K562 (cell line): ENCODE measurements around the gene CASKIN1. TPM values are rescaled to one million over a fixed set of nuclear protein-coding genes. Genes with fewer than 3 reads are reported as not detected.

Source experiments
- BRD9 ChIP-seq: fragments of 450-650 bp; IDR thresholded peaks from 2 replicates; pipeline ENCODE4 v1.6.1; 2018; ENCODE audit warnings: low read depth; ENCODE audit not compliant: partially characterized antibody
- DPF2 ChIP-seq: fragments of 450-650 bp; IDR thresholded peaks from 2 replicates; pipeline ENCODE4 v1.6.1; 2016
- ERF ChIP-seq: fragments of 450-650 bp; formaldehyde crosslinking; IDR thresholded peaks from 2 replicates; pipeline ENCODE4 v1.4.0; 2020; ENCODE audit warnings: mild to moderate bottlenecking, mixed read lengths
- POLR2G ChIP-seq: fragments of 200-400 bp; formaldehyde crosslinking; IDR thresholded peaks from 2 replicates; pipeline ENCODE4 v1.6.1; 2017; ENCODE audit warnings: low read depth, mild to moderate bottlenecking, antibody characterized with exemption, low read length, moderate library complexity
- RBM39 ChIP-seq: fragments of 200-400 bp; formaldehyde crosslinking; optimal IDR thresholded peaks from 2 replicates; pipeline ENCODE3; 2018; ENCODE audit warnings: low read depth, low read length
- RFX1 ChIP-seq: fragments of 450-650 bp; IDR thresholded peaks from 2 replicates; pipeline ENCODE4 v1.6.1; 2016; ENCODE audit warnings: mild to moderate bottlenecking, moderate library complexity
- TCF3 ChIP-seq: sonication (generic); formaldehyde crosslinking; IDR thresholded peaks from 2 replicates; pipeline ENCODE4 v1.4.0; 2020; ENCODE audit warnings: mild to moderate bottlenecking, missing genetic modification reagents
- ZC3H4 ChIP-seq: sonication (generic); formaldehyde crosslinking; IDR thresholded peaks from 2 replicates; pipeline ENCODE4 v1.9.0; 2021; ENCODE audit warnings: missing genetic modification reagents, borderline replicate concordance
- ZNF12 ChIP-seq: sonication (generic); formaldehyde crosslinking; IDR thresholded peaks from 2 replicates; pipeline ENCODE4 v1.4.0; 2020; ENCODE audit warnings: mild to moderate bottlenecking, missing genetic modification reagents
- ZNF57 ChIP-seq: fragments of 450-650 bp; formaldehyde crosslinking; IDR thresholded peaks from 2 replicates; pipeline ENCODE4 v1.4.0; 2020; ENCODE audit warnings: mild to moderate bottlenecking, moderate library complexity
- ZNF764 ChIP-seq: fragments of 250-450 bp; sonication (Bioruptor Pico); IDR thresholded peaks from 2 replicates; pipeline ENCODE4 v1.4.0; 2020; ENCODE audit warnings: low read depth, mild to moderate bottlenecking, moderate library complexity
- ZNF79 ChIP-seq: fragments of 250-450 bp; sonication (Bioruptor Pico); IDR thresholded peaks from 2 replicates; pipeline ENCODE4 v1.4.0; 2020; ENCODE audit warnings: low read depth, mild to moderate bottlenecking, moderate library complexity
- polyA plus RNA-seq, 8 experiments: library from polyadenylated mRNA; depleted of rRNA in 4 of 8; stranded (reverse) in 5 of 8; unstranded in 3 of 8; fragments of >200 nt; fragmentation: Nextera tagmentation in 2 of 8; fragmentation: Illumina TruSeq in 1 of 8; extraction: Ambion mirVana in 2 of 8; extraction: Trizol in 1 of 8; gene quantifications; 2 replicates each; pipeline versions ENCODE4 v1.2.1 to v1.2.3, GENCODE V29; 2011 to 2014; ENCODE audit warnings: inconsistent platforms in 1 of 8, missing spikeins in 1 of 8
- total RNA-seq, 7 experiments: library from RNA; depleted of rRNA in 6 of 7; stranded (reverse); fragments of >200 nt in 6 of 7; fragmentation: Illumina TruSeq in 2 of 7; extraction: Trizol in 2 of 7; gene quantifications; 2 replicates each; pipeline versions ENCODE4 v1.2.1 to v1.2.3, GENCODE V29; 2011 to 2021; ENCODE audit warnings: low replicate concordance in 1 of 7
- TF ChIP-seq, protein P1 (sequence below): sonication (generic); formaldehyde crosslinking; IDR thresholded peaks from 2 replicates; pipeline ENCODE4 v1.8.1; 2023; ENCODE audit warnings: missing genetic modification reagents, mild to moderate bottlenecking, borderline replicate concordance
- TF ChIP-seq, protein P2 (sequence below): fragments of 250-450 bp; sonication (Bioruptor Pico); IDR thresholded peaks from 2 replicates; pipeline ENCODE4 v1.5.0; 2020; ENCODE audit warnings: mild to moderate bottlenecking, borderline replicate concordance
- TF ChIP-seq, protein P3 (sequence below), 2 experiments: IDR thresholded peaks; 2 replicates each; pipeline ENCODE4 v1.6.1; 2012; ENCODE audit warnings: improper control_type of control experiment in 2 of 2, low read depth in 2 of 2, low read length in 2 of 2, borderline replicate concordance in 1 of 2
- TF ChIP-seq, protein P4 (sequence below): IDR thresholded peaks from 3 replicates; pipeline ENCODE4 v1.6.1; 2011; ENCODE audit warnings: borderline replicate concordance, mild to moderate bottlenecking; ENCODE audit not compliant: insufficient read length, insufficient read depth

The CASKIN1 gene
- total and polyA plus RNA-seq, 9 of the 15 experiments (the other 6 are each of a cell fraction or from before 2014, with no cell fraction given): 0.15 to 4.5 (median 1.5) TPM; not detected in 2

DNA sequence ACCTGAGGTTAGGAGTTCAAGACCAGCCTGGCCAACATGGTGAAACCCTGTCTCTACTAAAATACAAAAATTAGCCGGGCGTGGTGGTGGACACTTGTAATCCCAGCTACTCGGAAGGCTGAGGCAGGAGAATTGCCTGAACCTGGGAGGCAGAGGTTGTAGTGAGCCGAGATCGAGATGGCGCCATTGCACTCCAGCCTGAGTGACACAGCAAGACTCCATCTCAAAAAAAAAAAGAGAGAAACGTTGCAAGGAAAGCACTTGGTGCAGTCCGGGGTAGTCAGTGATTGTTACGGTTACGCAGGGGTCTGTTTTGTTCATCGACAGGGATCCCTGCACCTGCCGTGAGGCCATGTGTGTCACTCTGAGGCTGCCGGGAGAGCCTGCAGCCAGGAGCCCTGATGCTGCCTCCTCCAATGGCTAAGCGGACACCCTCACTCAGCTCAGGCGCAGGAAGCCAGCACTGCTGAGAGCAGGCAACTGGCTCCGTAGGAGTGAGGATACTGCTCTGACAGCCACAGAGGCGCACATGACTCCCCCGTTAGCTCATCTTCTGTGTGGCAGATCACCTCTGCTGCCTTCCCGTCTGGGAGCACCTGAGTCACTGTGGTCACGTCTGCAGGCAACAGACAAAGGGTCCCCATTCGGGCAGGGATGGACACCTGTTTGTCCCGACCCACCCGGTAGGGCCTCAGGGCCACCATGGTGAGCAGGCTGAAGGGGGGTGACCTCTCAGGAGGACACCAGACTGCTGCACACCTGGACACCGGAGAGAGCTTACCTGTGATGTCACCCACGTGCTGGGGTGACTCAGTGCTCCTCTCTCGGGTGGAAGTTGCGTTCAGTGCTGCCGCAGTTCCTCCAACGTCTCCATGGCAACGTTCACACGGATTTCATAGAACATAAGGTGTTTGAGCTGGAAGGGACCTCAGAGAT is 53.2 kb downstream of the CASKIN1 start (continued):
- TF ChIP-seq, protein P1, sequence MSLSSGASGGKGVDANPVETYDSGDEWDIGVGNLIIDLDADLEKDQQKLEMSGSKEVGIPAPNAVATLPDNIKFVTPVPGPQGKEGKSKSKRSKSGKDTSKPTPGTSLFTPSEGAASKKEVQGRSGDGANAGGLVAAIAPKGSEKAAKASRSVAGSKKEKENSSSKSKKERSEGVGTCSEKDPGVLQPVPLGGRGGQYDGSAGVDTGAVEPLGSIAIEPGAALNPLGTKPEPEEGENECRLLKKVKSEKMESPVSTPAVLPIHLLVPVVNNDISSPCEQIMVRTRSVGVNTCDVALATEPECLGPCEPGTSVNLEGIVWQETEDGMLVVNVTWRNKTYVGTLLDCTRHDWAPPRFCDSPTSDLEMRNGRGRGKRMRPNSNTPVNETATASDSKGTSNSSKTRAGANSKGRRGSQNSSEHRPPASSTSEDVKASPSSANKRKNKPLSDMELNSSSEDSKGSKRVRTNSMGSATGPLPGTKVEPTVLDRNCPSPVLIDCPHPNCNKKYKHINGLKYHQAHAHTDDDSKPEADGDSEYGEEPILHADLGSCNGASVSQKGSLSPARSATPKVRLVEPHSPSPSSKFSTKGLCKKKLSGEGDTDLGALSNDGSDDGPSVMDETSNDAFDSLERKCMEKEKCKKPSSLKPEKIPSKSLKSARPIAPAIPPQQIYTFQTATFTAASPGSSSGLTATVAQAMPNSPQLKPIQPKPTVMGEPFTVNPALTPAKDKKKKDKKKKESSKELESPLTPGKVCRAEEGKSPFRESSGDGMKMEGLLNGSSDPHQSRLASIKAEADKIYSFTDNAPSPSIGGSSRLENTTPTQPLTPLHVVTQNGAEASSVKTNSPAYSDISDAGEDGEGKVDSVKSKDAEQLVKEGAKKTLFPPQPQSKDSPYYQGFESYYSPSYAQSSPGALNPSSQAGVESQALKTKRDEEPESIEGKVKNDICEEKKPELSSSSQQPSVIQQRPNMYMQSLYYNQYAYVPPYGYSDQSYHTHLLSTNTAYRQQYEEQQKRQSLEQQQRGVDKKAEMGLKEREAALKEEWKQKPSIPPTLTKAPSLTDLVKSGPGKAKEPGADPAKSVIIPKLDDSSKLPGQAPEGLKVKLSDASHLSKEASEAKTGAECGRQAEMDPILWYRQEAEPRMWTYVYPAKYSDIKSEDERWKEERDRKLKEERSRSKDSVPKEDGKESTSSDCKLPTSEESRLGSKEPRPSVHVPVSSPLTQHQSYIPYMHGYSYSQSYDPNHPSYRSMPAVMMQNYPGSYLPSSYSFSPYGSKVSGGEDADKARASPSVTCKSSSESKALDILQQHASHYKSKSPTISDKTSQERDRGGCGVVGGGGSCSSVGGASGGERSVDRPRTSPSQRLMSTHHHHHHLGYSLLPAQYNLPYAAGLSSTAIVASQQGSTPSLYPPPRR (CRISPR knock-in tag): no peak
- TF ChIP-seq POLR2G (no peak), ERF (CRISPR knock-in tag) (no peak), DPF2 (peak; percentile 35; the same call in 1 of the 2 replicates), TCF3 (CRISPR knock-in tag) (peak; percentile 68), RBM39 (no peak), ZNF764 (CRISPR knock-in tag) (no peak), ZNF79 (no peak), BRD9 (no peak), ZC3H4 (CRISPR knock-in tag) (no peak), ZNF12 (CRISPR knock-in tag) (no peak), RFX1 (peak; percentile 85), ZNF57 (CRISPR knock-in tag) (no peak)
- TF ChIP-seq, protein P2, sequence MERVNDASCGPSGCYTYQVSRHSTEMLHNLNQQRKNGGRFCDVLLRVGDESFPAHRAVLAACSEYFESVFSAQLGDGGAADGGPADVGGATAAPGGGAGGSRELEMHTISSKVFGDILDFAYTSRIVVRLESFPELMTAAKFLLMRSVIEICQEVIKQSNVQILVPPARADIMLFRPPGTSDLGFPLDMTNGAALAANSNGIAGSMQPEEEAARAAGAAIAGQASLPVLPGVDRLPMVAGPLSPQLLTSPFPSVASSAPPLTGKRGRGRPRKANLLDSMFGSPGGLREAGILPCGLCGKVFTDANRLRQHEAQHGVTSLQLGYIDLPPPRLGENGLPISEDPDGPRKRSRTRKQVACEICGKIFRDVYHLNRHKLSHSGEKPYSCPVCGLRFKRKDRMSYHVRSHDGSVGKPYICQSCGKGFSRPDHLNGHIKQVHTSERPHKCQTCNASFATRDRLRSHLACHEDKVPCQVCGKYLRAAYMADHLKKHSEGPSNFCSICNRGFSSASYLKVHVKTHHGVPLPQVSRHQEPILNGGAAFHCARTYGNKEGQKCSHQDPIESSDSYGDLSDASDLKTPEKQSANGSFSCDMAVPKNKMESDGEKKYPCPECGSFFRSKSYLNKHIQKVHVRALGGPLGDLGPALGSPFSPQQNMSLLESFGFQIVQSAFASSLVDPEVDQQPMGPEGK (CRISPR knock-in tag): no peak
- TF ChIP-seq, protein P3, sequence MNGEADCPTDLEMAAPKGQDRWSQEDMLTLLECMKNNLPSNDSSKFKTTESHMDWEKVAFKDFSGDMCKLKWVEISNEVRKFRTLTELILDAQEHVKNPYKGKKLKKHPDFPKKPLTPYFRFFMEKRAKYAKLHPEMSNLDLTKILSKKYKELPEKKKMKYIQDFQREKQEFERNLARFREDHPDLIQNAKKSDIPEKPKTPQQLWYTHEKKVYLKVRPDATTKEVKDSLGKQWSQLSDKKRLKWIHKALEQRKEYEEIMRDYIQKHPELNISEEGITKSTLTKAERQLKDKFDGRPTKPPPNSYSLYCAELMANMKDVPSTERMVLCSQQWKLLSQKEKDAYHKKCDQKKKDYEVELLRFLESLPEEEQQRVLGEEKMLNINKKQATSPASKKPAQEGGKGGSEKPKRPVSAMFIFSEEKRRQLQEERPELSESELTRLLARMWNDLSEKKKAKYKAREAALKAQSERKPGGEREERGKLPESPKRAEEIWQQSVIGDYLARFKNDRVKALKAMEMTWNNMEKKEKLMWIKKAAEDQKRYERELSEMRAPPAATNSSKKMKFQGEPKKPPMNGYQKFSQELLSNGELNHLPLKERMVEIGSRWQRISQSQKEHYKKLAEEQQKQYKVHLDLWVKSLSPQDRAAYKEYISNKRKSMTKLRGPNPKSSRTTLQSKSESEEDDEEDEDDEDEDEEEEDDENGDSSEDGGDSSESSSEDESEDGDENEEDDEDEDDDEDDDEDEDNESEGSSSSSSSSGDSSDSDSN (IDR thresholded peaks at IDR 0.05; ENCODE audit: borderline replicate concordance in 1 of 2, low read depth in 2 of 2, low read length in 2 of 2): no peak
- TF ChIP-seq, protein P4, sequence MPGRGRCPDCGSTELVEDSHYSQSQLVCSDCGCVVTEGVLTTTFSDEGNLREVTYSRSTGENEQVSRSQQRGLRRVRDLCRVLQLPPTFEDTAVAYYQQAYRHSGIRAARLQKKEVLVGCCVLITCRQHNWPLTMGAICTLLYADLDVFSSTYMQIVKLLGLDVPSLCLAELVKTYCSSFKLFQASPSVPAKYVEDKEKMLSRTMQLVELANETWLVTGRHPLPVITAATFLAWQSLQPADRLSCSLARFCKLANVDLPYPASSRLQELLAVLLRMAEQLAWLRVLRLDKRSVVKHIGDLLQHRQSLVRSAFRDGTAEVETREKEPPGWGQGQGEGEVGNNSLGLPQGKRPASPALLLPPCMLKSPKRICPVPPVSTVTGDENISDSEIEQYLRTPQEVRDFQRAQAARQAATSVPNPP: no peak
